NCI-H2081 (cell line): Measurements from ENCODE around the gene ADCY7.
"Not testable (repeated sequence)": the region's sequence is repeated elsewhere in the genome, so short reads cannot be mapped to it uniquely, and the experiment has no call there.

Experiments used
- DNase-seq, 2 experiments: peaks; one replicate each; lab custom pipeline; 2025; lab: John Stamatoyannopoulos, UW

Gene ADCY7

DNA sequence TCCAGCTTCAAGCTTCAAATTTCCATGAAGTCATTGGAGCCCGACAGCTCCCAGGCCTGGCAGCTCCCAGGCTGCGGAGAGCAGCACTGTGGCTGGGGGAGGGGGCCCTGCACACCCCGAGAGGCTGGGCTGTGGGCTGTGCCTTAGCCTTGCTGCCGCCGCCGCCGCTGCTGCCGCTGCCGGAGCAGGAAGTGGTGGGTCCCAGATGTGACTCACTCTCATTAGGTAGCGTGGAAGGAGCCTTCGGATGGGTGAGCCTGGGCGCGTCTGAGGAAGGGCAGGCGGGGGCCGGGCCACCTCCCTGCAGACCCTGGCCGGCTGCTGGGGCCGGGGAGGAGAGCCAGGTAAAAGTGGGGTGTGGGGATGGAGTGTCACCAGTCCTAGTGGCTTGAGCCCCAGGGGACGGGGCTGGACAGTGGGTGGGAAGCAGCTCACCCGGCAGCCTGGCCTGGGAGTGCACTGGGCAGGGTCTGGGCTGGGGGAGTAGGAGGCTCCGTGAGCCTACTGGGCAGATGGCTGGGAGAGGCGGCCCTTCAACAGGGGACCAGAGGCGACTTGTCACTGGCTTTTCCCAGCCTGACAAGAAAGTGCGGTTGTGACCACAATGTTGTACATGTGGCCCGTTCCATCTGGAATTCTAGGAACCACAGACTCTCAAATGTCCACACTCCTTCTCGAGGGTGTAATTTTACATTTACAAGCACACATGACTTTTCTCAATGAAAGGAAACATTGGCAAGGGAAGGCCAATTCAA, at the start of gene ADCY7:
Gene ADCY7, plus strand, starts transcription at position 215 of the 755 bp plus-strand sequence. CDS start 21,629 bp downstream, outside the sequence.
- no peak for DNase-seq

DNA sequence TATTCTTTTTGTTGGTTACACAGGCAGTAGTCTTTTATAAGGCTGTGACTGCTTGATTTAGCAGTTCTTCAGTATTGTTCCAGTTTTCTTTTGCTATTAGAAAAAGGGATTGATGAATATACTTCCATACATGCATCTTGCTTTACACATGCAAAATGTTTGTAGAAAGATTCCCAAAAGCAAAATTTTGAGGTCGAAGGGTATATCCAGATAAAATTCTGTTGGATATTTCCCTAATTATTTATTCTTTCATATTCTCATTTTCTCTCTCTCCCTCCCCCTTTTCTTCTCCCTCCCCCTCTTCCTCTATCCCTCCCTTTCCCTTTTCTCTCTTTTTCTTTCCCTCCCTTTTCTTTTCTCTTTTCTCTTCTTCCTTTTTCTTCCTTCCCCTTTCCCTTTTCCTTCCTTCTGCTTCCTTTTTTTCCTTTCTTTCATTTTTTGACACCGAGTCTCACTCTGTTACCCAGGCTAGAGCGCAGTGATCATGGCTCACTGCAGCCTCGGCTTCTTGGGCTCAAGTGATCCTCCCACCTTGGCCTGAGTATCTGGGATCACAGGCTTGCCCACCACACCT, 46.9 kb upstream of the ADCY7 start:
- DNase-seq, result no peak

DNA sequence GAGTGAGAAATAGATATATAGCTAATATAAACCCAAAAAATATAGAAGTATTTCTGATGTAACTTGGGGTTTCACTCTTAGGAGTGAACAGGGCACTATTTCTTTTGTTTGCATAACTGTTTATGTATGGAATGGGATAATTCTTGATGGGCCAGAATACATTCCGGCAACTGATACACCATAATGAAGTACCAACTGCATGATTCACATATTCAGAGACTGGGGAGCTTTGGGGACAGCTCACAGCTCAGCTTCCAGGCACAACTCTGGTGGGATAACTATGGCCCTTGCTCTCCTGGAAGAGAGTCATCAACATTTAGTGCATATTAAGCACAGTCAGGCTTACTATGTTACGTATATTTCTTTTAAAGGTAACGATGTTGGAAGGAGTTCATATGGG, 42.1 kb upstream of the ADCY7 start:
- DNase-seq, result no peak

DNA sequence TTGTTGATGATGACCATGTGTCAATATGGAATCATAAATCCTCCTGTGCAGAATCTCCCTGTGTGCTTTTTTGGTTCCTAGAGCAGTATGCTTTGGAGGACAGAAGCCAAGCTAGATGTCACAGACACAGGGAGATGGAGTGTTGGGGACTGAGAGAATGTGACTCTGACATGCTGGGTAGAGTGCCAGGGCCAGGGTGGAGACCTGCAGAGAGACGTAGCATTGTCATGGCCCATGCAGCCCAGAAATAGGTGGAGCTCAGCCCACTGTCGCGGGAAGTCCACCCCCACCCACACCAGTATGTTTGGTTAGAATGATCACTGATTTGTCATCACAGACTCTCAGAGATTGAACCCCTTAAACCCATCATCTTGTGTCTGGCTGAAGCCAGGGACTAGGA, 39.2 kb upstream of the ADCY7 start:
- DNase-seq, result no peak

DNA sequence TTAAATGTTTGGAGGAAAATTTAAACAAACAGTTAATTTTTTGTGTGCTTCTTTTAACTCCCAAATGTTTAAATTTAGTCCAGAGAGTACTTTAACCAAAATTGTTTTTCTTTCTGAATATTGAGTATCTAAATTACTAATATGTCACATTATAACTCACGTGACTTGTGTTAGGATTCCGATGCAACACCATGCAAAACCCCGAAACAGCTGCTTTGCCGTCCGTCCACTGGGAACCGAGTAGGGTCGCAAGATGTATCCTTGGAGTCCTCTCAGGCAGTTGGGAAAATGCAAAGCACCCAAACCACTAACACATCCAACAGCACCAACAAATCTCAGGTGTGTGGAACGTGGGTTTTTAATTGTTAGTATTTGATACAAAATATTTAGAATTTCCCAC, 38.7 kb upstream of the ADCY7 start:
- DNase-seq, result no peak

DNA sequence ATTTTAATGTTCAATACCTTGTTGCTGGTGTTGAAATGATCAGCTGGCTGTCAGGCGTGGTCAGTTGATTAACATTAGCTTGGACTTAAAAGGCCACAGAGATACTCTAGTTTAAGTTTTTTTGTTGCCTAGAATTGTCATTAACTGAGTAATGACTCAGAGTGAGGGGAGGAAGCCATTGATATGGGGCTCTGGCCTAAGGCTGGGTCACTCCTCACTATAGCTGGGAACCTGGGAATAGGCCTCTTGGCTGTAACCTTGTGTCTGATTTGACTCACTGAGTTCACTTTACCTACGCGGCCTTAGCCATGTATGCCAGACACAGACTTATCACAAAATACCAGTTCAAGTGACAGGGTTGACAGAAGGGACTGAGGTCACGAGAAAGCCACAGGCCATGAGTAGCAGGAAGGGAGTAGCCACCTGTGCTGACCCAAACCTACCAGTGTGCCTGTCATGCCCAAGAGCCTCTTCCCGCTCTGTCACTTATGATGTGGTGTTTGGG, 37.9 kb upstream of the ADCY7 start:
- no peak for DNase-seq

DNA sequence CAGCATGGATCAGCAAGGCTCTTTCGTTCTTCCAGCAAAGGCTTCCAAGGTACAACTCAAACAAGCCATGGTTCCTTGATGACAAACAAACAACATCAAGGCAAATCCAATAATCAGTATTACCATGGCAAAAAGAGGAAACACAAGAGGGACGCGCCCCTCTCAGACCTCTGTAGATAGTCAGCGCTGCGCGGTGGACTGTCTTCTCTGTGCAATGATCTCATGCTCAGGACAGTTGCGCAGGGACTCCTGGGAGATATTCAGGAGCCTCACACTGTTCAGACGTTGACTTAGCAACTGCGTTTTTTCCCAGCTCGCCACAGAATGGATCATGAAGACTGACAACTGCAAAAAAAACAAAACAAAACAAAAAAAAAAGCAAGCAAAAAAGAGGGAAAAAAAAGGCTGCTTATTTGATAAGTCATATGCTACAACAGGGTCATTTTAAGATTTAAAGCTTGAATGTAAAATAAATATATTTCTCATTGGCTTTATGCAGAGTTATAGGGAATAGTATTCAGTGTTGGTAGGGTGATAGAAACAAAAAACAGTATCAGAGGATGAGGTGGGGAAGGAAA, 37.1 kb upstream of the ADCY7 start:
- DNase-seq, result no peak

DNA sequence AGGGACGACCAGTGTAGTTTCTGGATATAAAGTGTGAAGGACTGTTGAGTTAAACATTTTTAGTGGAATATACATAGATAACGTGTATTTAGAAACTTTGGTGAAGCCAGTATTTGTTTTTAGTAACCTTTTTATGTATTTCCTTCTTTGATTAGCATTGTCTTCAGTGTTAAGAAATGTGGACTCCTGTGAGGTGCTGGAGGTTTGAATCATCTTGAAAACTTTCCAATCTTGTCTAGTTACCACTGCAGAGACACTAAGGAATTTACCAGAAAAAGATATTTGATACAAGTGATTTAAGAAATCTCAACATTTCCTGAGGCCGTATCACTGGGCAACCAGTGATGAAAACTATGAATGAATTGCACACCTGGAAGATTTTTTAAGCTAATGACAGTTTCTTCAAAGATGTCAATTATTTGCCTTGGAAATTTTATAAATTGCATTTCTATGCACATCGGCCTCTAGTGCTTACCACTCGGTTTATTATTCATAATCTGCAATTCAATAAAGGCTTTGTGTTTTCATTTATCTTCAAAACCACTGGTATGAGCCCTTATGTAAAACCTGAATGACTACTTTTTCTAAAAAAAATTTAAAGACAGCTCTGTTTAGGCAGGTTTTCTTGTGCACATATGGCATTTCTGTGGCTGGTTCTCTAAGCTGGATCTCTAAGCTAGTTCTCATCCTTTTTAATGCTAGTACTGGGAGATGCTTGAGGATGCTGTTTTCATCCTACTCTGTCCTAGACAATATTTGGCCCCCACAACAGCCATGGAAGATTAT, 31.4 kb upstream of the ADCY7 start:
- DNase-seq, result no peak

DNA sequence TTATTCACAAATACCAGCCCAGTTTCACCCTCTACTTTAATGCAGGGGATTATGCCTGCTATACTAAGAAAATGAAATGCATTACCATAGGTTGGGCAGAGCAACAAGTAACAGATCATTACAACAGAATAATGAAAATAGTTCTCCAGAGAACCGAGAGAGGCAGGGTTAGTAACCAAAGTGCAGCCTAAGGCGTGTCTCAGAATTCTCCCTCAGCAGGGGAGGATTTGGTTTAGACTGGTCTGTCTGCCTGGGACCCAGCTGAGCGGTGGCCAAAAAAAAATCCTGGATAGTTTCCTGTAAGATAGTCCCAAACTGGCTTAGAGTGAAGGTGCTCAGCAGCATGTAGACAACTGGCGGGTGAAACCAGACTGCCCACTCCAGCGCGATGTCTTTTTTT, 30.8 kb upstream of the ADCY7 start:
- no peak for DNase-seq

DNA sequence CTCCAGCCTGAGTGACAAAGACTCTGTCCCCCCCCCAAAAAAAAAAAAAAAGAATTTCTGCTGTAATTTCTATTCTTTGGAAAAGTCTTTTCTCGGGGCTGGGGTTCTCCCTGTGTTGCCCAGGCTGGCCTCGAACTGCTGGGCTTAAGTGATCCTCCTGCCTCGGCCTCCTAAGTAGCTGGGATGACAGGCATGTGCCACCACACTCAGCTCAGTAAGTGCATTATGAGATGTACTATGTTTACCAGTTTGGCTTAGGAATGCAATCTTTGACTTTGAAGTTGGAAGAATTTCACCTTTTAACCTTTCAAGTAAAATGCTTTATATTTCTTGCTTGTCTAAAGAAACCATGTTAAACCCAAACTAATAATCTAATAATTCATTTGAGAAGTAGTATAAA, 28.0 kb upstream of the ADCY7 start:
- no peak for DNase-seq

DNA sequence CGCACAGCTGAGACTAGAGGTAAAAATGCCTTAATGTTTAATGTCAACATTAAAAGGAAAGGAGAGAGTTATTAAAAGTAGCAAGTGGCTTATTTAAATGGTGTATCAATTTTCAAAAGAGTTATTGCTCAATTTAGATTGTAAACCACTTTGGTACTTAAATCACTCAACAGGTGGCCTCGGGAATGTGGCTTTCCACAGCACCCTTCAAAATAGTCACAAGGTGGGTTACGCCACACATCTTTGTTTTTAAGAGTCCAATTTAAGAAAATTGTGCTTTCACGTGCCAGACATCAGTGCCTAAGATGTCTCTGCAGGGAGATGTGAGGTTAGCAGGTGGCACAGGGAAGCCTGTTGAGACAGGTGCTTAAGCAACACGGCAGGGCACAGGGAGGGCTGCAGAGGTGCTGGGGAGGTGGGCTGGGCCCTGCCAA, 27.5 kb upstream of the ADCY7 start:
- no peak for DNase-seq

DNA sequence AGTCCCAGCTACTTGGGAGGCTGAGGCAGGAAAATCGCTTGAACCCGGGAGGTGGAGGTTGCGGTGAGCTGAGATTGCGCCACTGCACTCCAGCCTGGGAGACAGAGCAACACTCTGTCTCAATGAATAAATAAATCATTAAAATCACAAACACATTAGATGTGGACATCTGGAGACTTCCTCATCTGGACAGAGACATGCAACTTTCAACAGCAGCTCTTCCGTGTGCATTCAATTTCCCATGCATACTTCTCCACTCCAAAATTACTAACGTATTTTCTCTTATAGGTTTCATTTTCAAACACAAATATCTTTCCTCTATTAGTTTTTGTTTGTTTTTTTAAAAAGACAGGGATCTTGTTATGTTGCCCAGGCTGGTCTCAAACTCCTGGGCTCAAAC, 23.3 kb upstream of the ADCY7 start:
- DNase-seq, result not testable (repeated sequence)

DNA sequence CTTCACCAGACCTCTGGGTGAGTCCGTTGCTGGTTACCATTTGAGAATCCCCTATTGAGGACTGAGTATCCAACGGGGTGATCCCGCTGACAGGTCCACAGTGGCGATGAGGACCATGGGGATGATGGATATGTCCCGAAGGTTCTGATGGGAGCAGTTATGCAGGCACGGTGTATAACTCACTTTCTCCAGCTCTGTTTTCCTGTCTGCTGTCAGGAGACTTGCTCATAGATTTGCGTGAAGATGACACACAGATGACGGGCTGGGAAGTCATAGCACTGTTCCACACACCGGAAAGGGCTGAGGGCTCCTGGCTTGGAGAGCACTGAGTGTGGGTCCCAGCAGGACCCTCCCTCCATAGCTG, 22.2 kb upstream of the ADCY7 start:
- no peak for DNase-seq

DNA sequence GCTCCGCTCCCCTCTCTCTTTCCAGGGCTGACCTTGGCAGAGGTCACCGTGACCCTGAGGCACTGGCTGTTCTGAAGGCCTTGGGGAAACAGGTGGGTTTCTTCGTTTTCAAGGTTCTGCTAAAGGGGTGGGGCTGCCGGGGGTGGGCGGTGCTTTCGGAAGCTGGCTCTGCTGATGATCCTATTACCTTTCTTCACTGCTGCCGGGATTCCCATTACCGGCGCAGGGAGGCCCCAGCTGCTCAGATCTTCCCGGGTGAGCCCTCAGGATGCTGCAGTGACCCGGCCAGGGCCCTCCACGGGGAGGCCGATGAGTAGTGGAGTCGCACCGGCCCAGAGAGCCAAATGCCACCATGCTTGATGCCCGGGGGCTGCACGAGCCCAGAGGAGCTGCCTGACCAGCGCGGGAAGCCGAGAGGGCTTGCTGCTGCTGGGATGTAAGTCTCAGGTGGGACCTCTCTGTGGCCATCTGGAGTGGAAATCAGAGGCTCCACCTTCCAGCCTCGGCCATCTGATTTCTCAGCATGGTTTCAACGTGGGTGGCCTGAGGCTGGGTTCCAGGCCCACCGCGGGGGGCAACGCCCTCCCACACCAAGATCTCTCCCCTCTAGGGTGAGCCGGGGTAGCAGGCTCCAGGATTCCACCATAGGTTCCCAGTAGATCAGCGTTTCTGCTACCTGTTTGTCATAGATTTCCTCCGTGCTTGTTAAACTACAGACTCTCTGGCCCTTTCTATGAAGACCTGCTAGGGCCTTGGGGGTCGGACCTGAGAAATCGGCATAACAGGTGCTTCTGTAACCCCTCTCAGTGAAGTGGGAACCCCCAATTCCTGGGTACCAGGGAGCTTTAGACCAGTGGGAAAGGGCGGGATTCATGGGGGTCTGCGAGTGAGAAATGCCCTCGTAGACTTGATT, 21.6 kb upstream of the ADCY7 start:
- DNase-seq, result no peak

DNA sequence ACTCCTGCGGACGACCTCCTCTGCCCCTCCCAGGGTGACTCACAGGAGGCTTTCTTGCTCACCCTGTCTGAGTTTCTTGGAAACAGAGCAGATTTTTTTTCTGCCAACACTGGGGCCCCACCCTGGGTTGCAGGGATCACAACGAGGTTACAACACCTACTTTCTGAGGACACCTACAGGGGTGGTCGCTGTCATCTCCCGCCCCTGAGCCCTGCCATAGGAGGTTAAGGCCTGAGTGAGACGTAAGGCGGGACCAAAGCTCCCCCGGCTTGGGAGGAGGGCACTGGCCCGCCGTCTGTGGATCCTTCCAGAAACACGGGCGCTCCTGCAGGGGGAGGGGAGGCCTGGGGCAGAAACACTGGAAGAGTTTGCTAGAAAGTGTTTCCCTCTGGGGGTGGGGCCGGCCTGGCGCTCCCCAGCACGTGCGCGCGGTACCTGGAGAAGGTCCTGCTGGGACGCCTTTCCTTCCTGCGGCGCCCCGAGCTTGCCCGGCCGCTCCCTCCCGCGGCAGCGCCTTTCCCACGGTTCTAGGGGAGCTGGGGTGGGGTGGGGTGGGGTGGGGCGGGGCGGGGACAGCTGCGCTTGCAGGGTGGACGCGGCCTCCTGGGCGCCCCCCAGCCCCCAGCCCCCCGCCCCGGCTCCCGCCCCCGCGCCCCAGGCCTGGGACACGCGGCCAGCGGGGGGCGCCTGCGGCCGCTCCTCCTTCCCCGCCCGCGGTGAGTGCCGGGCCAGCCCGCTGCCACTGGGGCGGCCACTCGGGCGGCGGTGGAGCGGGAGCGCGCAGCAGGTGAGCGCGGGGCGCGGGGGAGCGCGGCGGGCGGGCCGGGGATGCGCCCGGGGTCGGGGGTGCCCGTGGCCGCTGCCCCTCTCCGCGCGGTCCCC, 20.7 kb upstream of the ADCY7 start:
- DNase-seq, result no peak

DNA sequence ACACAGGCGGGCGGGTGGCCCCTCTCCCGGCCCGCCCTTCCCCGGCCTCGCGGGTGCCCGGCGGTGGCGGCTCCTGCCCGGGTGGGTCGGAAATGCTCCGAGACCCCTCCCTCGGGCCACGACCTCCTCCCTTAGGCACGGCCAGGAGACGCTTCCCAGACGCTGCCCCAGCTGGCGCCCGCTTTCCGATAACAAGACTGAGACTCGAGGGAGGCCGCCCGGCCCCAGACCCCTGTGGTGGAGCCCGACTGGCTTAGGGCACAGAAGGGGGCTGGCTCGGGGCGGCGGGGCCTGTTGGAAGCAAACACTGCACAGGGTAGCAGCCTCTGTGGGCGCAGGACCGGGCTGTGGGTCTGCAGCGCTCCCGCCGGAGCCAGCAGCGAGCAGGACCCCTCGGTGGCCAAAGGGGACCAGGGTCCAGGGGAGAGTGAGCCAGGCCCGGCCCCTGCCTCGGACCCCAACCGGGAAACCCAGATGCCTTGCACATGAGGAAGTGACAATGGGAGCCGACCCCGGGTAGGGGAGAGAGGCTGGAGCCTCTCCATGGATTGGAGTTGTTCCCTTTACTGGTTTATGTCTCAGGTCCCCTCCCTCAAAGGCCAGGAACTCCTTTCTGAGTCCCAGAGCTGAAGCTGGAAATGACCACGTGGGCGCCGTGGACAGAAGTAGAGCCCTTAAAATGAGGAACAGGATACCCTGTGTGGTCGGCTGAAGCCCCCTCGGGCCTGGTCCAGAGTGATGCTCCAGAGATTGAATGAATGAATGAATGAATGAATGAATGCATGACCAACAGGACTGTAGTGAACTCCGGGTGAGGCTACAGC, 19.8 kb upstream of the ADCY7 start:
- DNase-seq, result no peak

DNA sequence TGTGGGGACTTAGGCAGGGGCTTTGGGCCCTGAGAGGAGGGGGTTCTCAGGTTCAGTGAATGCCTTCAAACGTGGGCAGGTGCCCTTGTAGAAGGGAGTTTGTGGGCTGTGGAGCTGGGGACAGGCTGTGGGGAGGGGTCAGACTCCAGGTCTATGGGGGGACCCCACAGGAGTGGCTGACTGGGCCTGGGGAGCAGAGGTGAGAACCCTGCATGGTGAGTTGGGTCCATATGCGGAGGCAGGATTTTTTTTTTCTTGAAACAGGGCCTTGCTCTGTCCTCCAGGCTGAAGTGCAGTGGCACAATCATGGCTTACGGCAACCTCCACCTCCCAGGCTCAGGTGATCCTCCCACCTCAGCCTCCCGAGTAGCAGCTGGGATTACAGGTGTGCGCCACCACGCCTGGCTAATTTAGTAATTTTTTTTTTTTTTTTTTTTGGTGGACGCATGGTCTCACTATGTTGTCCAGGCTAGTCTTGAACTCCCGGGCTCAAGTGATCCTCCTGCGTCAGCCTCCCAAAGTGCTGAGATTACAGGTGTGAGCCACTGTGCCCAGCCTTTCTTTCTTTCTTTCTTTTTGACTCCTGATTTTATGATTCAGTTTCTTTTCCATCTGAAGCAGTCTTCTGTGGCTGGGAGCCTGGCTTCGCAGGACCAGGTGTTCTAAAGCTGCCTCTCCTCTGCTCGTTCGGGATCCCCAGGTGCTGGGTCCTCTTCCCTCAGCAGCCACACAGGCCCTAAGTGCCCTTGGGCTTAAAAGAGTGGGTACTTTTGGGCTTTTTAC, 19.0 kb upstream of the ADCY7 start:
- no peak for DNase-seq

DNA sequence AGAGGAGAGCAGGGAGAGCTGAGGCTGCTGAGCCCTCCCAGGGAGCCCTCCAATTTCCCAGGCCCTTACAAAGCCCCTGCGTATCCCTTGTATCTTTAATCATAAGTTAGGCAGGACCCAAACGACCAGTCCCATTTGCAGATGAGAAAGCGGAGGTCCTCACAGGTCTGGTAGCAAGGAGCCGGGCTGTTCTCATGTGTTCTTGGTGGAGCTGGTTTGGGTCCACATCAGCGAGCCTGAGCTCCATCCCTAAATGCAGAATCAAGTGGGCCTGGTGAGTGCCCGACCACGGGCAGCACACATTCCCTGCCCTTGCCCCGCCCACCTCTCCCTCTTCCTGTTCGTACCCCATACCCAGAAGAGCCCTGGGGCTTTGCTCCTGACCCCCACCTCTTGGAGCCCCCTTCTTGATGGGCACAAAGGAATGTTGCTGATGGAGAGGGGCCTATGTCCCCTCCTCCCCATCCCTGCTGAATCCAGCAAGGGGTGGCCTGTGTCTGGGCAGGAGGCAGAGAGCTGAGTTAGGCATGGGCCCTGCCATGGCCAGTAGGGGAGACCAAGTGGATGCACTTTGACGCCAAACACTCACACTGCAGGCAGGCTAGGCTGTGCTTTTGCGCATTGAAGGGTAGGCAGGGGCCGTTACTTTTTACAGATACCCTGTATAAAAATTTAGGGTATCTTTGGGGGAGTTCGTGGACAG, 18.3 kb upstream of the ADCY7 start:
- no peak for DNase-seq
